Fibroblast of villous mesenchyme (primary cell): ENCODE data around the gene KDM8. TPM values are rescaled to one million over a fixed set of nuclear protein-coding genes. Genes with fewer than 3 reads are reported as not detected.

Experiments used
- DNase-seq: peaks from one replicate; pipeline ENCODE4 v3.0.0-alpha.2; 2010; ENCODE audit warnings: low read depth
- H3K4me3 ChIP-seq: 2 replicates; pipeline ENCODE4 v1.5.1; 2011; ENCODE audit warnings: low read depth, mild to moderate bottlenecking, low read length
- CTCF ChIP-seq: IDR thresholded peaks from 2 replicates; pipeline ENCODE4 v1.5.1; 2012; ENCODE audit warnings: low read depth, mild to moderate bottlenecking, low read length; ENCODE audit not compliant: insufficient read depth
- total RNA-seq: library from RNA; depleted of rRNA; stranded (reverse); fragments of >200 nt; gene quantifications from 2 replicates; pipeline ENCODE4 v1.2.3, GENCODE V29; 2012

KDM8 gene
- total RNA-seq, 1 donor: 3.9 TPM

- no peak overlapping the region for H3K4me3 ChIP-seq
- TF ChIP-seq CTCF: no peak
- DNase-seq: no peak
These were observed 11.0 kb downstream of the KDM8 start for GRCh38 chr16:27214084-27214961.

DNA sequence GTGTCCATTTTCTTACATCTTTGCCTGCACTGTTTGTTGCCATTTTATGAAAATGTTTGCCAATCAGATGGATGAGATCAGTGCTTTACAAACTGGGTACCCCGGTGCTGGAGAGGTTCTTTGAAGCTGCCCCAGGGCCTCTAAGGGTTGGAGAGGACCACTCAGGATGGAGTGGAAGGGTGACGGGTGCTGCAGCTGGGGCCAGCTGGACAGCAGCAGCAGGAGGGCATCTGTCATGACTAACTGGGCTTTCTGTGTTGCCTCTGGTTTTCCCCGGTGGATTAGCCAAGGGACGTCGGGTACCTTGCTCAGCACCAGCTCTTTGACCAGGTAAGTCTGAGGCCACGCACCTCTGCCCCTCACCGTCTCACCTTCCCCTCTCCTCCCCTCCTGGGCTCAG is 12.3 kb downstream of the KDM8 start:
- TF ChIP-seq CTCF: no peak
- H3K4me3 ChIP-seq: no peak overlapping the region
- DNase-seq: no peak

GRCh38 chr16:27216297-27216885 is 13.1 kb downstream of the KDM8 start:
- TF ChIP-seq CTCF: no peak
- H3K4me3 ChIP-seq: no peak overlapping the region
- no peak for DNase-seq

- no peak for TF ChIP-seq CTCF
- H3K4me3 ChIP-seq: no peak overlapping the region
- peak; percentile 37 for DNase-seq
These were observed 13.9 kb downstream of the KDM8 start for GRCh38 chr16:27217256-27217655.

GRCh38 chr16:27218756-27219155 is 15.4 kb downstream of the KDM8 start:
- no peak overlapping the region for H3K4me3 ChIP-seq
- no peak for DNase-seq
- no peak for TF ChIP-seq CTCF

DNA sequence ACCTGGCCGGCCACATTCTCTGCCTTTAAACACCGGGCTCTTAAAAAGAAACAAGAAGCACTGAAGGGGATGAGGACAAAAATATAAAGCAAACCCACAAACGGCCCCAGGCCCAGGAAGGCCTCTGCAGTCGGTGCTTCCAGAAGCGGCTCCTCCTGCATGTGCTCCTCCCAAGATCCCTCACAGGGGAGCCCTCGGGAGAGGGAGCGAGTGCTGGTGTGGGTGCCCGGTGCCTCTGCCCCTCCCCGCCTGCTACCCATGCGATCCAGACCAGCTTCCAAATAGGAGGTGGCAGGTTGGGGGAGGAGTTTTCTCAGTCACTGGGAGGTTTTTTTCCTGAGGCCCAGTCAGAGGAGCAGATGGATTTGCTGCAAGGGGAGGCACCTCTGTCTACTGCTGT is 15.8 kb downstream of the KDM8 start:
- no peak for TF ChIP-seq CTCF
- DNase-seq: no peak
- no peak overlapping the region for H3K4me3 ChIP-seq
